Measurements from ENCODE around the gene DXO. TPM values are rescaled to one million over a fixed set of nuclear protein-coding genes. Genes with fewer than 3 reads are reported as not detected.

The DXO gene
- total RNA-seq, 1 experiment from 2014 or later = 16.4 TPM

GRCh38 chr6:31966997-31967925 is 4.7 kb downstream of the DXO start (continued):
- TF ChIP-seq TCF7L2 (IDR thresholded peaks at IDR 0.05; ENCODE audit: borderline replicate concordance, extremely low read depth, insufficient read depth, insufficient read length) (no peak), MAX (IDR thresholded peaks at IDR 0.05) (no peak), EGR1 (IDR thresholded peaks at IDR 0.05; ENCODE audit: low read depth) (no peak), ATF3 (IDR thresholded peaks at IDR 0.05) (no peak), CEBPB (IDR thresholded peaks at IDR 0.05; ENCODE audit: low read depth) (no peak), POLR2AphosphoS5 (IDR thresholded peaks at IDR 0.05; ENCODE audit: low read depth, low read length) (no peak), SP1 (IDR thresholded peaks at IDR 0.05; ENCODE audit: low read depth) (no peak), ELF1 (IDR thresholded peaks at IDR 0.05; ENCODE audit: borderline replicate concordance, low read depth) (no peak), CBX3 (IDR thresholded peaks at IDR 0.05; ENCODE audit: low read depth) (no peak), YY1 (IDR thresholded peaks at IDR 0.05; ENCODE audit: extremely low read depth, insufficient replicate concordance, low read depth, low read length) (no peak)

GRCh38 chr6:31966506-31966905 is 5.4 kb downstream of the DXO start:
- H3K4me3 ChIP-seq (replicated peaks in 1 of 2; ENCODE audit: low read depth in 1 of 2, low read length in 2 of 2) = no peak overlapping the region
- DNase-seq (ENCODE audit: low read depth, low spot score) (no peak), ATAC-seq (no peak)
- peaks cover 3 to 11% of the 10 kb centered on the region in 2 experiments; a peak in 3 of 4 replicates for H3K4me1 ChIP-seq (ENCODE audit: control insufficient read depth in 1 of 2, insufficient read depth in 2 of 2, low read length in 2 of 2)
- no peak overlapping the region for H3K9ac ChIP-seq (ENCODE audit: low read length)
- H4K20me1 ChIP-seq (ENCODE audit: insufficient read depth) = no peaks in the 10 kb centered on the region
- no peak overlapping the region for H2AFZ ChIP-seq (ENCODE audit: low read depth, low read length, poor library complexity, severe bottlenecking)
- RAD21 ChIA-PET (ENCODE audit: low non-redundant PET in 1 of 2, low total read pairs in 2 of 2, uncharacterized antibody in 2 of 2, unreplicated experiment in 2 of 2) = no interaction called here
- peaks cover 39 to 50% of the 10 kb centered on the region in 2 experiments; a peak in 3 of 4 replicates for H3K36me3 ChIP-seq (ENCODE audit: control insufficient read depth in 1 of 2, insufficient read depth in 2 of 2, low read length in 2 of 2)
- peaks cover 13% of the 10 kb centered on the region for H3K79me2 ChIP-seq (ENCODE audit: insufficient read depth, low read length)
- intact Hi-C loops (cut with micrococcal nuclease) = no loop called here
- BruUV-seq (replicated peaks) = no TSS peak
- H3K9me2 ChIP-seq (ENCODE audit: insufficient read depth) = no peaks in the 10 kb centered on the region
- H3K27ac ChIP-seq (ENCODE audit: low read depth, low read length) = no peak overlapping the region
- no peaks in the 10 kb centered on the region for H3K27me3 ChIP-seq (ENCODE audit: insufficient read depth, low read length)
- H3K4me2 ChIP-seq (ENCODE audit: low read length) = no peak overlapping the region
- no peaks in the 10 kb centered on the region for H3K9me3 ChIP-seq (ENCODE audit: control insufficient read depth in 1 of 2, insufficient read depth in 1 of 2, low read depth in 1 of 2, low read length in 2 of 2)
- CTCF ChIA-PET = no interaction called here
- POLR2A ChIA-PET = no interaction called here
- TF ChIP-seq CEBPB (IDR thresholded peaks at IDR 0.05; ENCODE audit: low read depth) (no peak), EGR1 (IDR thresholded peaks at IDR 0.05; ENCODE audit: low read depth) (no peak), POLR2AphosphoS5 (IDR thresholded peaks at IDR 0.05; ENCODE audit: low read depth, low read length) (no peak), REST (IDR thresholded peaks at IDR 0.05; ENCODE audit: low read depth) (no peak), CTCF (IDR thresholded peaks at IDR 0.05 in 2 of 3, conservative IDR thresholded peaks at IDR 0.05 in 1 of 3; ENCODE audit: borderline replicate concordance in 1 of 3, insufficient read depth in 1 of 3, low read depth in 2 of 3, low read length in 2 of 3) (no peak), JUND (IDR thresholded peaks at IDR 0.05) (no peak), SP1 (IDR thresholded peaks at IDR 0.05; ENCODE audit: low read depth) (no peak), TCF7L2 (IDR thresholded peaks at IDR 0.05; ENCODE audit: borderline replicate concordance, extremely low read depth, insufficient read depth, insufficient read length) (no peak), FOSL1 (IDR thresholded peaks at IDR 0.05; ENCODE audit: low read depth) (no peak), SRF (IDR thresholded peaks at IDR 0.05; ENCODE audit: low read depth) (no peak), CBX3 (IDR thresholded peaks at IDR 0.05; ENCODE audit: low read depth) (no peak), MAX (IDR thresholded peaks at IDR 0.05) (no peak), ELF1 (IDR thresholded peaks at IDR 0.05; ENCODE audit: borderline replicate concordance, low read depth) (no peak), EZH2 (IDR thresholded peaks at IDR 0.05) (no peak), POLR2A (IDR thresholded peaks at IDR 0.05; ENCODE audit: borderline replicate concordance, extremely low read depth, insufficient read depth, insufficient read length) (no peak)
